DLD1 (cell line): ENCODE data around the gene RAB3D.
"Not testable (repeated sequence)": the region's sequence is repeated elsewhere in the genome, so short reads cannot be mapped to it uniquely, and the experiment has no call there.

Source experiments
- in situ Hi-C: cut with HindIII; loops from 2 replicates; pipeline ENCODE4 v1.10.0; 2017; ENCODE audit warnings: low sequenced_read_pairs

The RAB3D gene

GRCh38 chr19:11340099-11340467, 626 bp upstream of the RAB3D start:
- in situ Hi-C loops, result not testable (repeated sequence)

DNA sequence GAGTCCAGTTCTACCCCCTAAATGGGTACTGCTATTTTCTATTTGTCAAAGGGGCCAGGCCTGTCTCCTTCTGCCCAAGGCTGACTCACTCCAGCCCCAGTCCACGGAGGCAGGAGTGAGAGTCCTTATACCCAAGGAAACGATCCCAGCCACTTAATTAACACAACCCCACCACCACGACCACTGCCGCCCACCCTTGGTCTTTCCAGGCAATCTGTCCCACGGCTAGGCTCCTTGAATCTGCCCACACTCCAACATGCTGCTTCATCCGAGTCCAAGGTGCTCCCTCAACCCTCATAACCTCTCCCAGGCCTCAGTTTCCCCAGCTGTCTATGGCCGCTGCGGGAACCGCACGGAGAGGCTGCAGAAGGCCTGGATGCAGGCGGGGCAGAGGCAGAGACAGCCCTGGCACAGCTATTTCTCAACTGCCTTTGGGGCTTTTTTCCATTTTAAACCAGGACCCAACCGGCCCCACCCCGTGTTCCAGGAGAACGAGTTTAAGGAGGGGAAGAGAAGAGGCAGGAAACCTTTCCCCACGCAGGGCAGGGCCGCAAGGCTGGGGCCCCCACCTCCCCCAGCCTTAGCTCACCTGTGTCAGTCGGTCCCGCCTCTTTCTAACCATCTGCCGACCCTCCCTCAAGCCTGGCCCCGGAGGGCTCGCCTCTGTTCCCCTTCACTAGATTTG, 746 bp downstream of the RAB3D start:
- in situ Hi-C loops, result no loop called here

DNA sequence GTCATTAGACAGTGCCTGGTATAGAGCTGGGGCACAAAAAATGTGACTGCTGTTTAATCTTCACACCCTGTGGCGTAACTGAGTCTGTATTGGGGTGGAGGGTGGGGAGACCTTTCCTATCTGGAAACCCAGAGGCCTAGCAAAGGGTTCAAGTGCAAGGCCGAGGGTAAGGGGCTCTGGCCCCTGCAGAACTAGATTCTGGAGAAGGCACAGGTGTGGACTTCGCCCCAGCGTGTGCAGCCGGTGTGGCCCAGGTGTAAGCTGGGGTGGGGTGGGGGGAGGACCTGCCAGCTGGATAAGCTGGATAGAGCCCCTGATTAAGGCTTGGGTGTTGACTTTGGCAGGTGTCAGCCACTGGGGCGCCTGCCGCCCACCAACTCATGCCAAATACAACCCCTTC, 1.3 kb downstream of the RAB3D start:
- in situ Hi-C loops, result no loop called here

DNA sequence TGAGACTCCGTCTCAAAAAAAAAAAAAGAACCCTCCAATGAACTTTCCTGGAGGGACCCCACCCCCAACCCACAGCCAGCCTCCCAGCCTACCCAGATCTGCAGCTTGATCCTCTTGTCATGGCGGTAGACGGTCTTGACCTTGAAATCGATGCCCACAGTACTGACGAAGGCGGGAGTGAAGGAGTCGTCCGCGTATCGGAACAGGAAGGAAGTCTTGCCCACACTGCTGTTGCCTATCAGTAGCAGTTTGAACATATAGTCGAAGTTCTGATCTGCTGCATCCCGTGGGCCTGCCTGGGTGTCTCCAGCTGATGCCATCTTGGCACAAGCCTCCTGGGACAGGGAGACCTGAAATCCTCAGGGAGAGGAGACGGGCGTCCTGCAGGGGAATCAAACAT, 2.4 kb downstream of the RAB3D start:
- in situ Hi-C loops, result no loop called here

DNA sequence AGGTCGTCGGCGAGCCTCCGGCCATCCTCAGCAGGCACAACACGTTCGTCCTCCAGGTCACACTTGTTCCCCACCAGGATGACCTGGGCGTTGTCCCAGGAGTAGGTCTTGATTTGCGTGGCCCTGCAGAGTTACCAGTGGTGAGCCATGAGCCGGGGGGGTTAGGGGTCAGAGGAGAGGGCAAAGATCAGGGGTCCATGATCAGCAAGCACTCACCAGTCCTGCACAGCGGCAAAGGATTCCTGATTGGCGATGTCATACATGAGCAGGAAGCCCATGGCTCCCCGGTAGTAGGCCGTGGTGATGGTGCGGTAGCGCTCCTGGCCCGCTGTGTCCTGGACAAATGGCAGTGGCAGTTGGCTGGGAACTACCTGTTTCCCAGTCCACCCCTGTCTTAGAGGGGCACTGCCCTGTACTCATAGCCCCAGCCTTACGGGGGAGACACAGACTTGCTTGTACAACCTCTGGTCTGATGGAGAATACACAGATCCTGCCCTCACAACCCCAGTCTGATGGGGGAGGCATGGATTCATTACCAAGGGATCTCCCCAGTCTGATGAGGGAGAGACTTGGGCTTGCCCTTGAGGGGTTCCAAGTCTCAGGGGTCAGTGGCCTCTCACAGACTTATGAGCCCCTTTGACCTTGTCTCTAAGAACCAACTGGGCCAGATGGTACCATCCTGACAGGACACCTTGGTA, 3.9 kb downstream of the RAB3D start:
- in situ Hi-C loops, result no loop called here

- in situ Hi-C loops, result not testable (repeated sequence)
These were observed 5.6 kb downstream of the RAB3D start for GRCh38 chr19:11333838-11334237.

GRCh38 chr19:11332822-11333221, 6.6 kb downstream of the RAB3D start:
- in situ Hi-C loops, result no loop called here

DNA sequence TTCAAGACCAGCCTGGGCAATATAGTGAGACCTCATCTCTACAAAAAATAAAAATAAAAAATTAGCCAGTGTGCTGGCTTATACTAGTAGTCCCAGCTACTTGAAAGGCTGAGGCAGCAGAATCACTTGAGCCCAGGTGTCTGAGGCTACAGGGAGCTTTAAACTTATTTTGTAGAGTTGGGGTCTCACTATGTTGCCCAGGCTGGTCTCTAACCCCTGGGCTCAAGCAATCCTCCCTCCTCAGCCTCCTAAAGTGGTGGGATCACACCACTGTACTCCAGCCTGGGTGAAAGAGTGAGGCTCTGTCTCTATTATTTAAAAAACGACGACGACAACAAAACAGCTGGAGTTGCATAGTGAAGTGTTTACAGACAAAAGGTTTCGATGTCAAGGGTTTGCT, 8.0 kb downstream of the RAB3D start:
- in situ Hi-C loops, result no loop called here

- in situ Hi-C loops, result no loop called here
These were observed 9.3 kb downstream of the RAB3D start for GRCh38 chr19:11330127-11330526.

DNA sequence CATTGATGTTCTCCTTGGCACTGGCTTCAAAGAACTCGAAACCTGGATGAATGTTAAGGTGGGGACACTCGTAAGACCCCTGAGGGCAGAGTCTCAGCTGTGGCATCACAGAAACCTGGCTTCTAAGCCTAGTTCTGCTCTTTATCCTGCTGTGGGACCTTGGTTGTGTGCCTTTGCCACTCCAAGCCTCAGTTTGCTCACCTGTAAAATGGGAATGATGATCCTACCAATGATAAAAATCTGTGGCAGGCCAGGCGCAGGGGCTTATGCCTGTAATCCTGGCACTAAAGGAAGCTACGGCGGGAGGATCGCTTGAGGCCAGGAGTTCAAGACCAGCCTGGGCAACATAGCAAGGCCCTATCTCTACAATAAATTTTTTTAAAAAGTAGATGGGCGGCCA, 13.9 kb downstream of the RAB3D start:
- in situ Hi-C loops, result no loop called here

- in situ Hi-C loops, result no loop called here
These were observed 14.6 kb downstream of the RAB3D start for GRCh38 chr19:11324748-11325389.

DNA sequence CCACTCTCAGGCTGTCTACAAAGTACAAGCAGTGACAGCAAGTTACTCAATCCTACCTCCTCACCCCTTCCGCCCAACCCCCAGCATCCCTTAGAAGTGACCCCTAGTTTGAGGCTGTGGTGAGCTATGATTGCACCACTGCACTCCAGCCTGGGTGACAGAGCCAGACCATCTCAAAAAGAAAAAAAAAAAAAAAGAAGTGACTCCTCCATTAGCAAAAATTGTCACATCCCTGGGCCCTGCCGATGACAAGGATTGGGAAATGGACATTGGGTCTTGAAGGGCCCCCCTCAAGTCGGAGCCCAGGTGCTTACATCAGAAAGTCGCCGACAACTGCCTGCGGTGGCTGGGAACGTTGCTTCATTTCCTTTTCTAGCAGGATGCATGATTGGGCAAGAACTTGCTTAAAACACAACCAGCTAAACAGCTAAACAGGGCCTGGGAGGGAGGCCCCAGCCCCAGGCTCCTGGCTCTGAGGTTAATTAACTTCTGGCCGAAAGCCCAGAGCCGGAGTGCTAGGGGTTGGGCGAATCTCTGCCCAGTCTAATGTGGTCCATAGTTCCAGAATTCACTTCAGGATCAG, 15.3 kb downstream of the RAB3D start:
- in situ Hi-C loops, result no loop called here

GRCh38 chr19:11323601-11324078, 15.8 kb downstream of the RAB3D start:
- in situ Hi-C loops, result no loop called here

GRCh38 chr19:11322269-11323024, 17.0 kb downstream of the RAB3D start:
- in situ Hi-C loops, result no loop called here

GRCh38 chr19:11321191-11322126, 18.0 kb downstream of the RAB3D start:
- in situ Hi-C loops, result no loop called here

GRCh38 chr19:11320278-11320995, 19.0 kb downstream of the RAB3D start:
- in situ Hi-C loops, result not testable (repeated sequence)

- in situ Hi-C loops, result no loop called here
These were observed 33.1 kb downstream of the RAB3D start for GRCh38 chr19:11306337-11306736.

GRCh38 chr19:11304936-11305335, 34.5 kb downstream of the RAB3D start:
- in situ Hi-C loops, result no loop called here

DNA sequence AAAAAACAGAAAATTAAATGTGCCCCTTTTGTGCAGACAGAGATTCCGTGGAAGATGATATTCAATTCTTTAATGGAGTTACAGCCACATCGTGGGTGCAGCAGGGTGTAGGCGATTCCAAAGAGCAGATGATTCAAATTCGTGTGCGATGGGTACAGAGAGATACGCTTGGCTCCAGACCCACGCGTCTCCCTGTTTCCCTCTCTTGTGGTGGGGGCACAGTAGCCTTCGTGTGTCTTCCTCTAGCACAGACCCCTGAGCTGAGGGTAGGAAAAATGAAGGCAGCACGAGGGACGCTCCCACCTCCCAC, 38.7 kb downstream of the RAB3D start:
- in situ Hi-C loops, result no loop called here
